Measurements from ENCODE around the gene PRICKLE4.

Gene PRICKLE4

DNA sequence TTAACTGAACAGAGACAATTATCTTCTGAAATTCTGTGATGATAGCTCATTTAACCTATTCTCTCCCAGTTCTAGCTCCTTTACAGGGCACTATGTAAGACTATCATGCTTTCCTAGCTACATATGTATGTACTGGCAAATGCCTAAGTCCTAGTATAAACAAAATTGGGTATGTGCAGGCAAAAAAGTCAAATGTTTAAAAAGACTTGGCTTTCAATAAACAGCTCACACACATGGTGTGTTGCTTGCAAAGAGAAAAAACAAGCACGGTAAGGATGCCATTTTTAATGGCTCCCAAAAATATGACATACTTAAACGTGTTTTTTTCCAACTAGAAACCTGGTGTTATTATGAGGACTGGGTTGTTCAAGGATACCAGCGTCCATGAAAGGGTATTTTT lies 51.7 kb downstream of the PRICKLE4 start:
- TF ChIP-seq, protein P1, sequence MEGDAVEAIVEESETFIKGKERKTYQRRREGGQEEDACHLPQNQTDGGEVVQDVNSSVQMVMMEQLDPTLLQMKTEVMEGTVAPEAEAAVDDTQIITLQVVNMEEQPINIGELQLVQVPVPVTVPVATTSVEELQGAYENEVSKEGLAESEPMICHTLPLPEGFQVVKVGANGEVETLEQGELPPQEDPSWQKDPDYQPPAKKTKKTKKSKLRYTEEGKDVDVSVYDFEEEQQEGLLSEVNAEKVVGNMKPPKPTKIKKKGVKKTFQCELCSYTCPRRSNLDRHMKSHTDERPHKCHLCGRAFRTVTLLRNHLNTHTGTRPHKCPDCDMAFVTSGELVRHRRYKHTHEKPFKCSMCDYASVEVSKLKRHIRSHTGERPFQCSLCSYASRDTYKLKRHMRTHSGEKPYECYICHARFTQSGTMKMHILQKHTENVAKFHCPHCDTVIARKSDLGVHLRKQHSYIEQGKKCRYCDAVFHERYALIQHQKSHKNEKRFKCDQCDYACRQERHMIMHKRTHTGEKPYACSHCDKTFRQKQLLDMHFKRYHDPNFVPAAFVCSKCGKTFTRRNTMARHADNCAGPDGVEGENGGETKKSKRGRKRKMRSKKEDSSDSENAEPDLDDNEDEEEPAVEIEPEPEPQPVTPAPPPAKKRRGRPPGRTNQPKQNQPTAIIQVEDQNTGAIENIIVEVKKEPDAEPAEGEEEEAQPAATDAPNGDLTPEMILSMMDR (IDR thresholded peaks at IDR 0.05; ENCODE audit: low read depth, low read length) = no peak

DNA sequence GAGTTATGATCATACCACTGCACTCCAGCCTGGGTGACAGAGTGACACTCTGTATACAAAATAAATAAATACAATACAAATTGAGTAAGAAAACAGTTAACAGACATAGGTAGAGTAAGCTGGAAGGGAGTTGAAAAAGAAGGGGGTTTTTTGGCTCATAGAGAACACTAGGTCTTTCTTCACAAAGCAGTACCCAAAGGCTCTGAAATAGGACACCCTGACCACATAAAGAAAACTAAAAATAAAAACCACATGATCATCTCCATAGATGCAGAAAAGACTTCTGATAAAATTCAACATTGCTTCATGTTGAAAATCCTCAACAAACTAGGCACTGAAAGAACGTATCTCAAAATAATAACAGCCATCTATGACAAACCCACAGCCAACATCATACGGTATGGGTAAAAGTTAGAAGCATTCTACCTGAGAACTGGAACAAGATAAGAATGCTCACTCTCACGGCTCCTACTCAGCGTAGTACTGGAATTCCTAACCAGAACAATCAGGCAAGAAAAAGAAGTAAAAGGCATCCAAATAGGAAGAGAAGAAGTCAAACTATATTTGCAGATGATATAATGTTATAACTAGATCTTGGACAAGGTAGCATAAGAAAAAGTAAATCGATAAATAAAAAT lies 55.6 kb downstream of the PRICKLE4 start:
- H3K4me3 ChIP-seq (ENCODE audit: low read depth, low read length) = no peak overlapping the region
- TF ChIP-seq, protein P1 (IDR thresholded peaks at IDR 0.05; ENCODE audit: low read depth, low read length) = no peak

More for the DNA sequence above, 51.7 kb downstream of the PRICKLE4 start:
- H3K4me3 ChIP-seq (ENCODE audit: low read depth, low read length) = no peak overlapping the region

DNA sequence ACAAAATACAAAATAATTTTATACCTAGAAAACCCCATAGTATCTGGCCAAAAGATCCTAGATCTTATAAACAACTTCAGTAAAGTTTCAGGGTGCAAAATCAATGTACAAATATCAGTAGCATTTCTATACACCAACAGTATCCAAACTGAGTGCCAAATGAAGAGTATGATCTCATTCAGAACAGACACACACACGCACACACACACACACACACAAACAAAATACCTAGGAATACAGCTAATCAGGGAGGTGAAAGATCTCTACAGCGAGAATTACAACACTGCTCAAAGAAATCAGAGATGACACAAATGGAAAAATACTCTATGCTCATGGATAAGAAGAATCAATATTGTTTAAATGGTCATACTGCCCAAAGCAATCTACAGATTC lies 56.1 kb downstream of the PRICKLE4 start:
- H3K4me3 ChIP-seq (ENCODE audit: low read depth, low read length) = no peak overlapping the region
- TF ChIP-seq, protein P1 (IDR thresholded peaks at IDR 0.05; ENCODE audit: low read depth, low read length) = no peak
